PC-3 (cell line): Measurements from ENCODE around the gene LSP1. TPM values are rescaled to one million over a fixed set of nuclear protein-coding genes. Genes with fewer than 3 reads are reported as not detected.

Experiments
- ATAC-seq: fragments of 200-7000 bp; cut with Tn5 transposase; 2 replicates; pipeline ENCODE4 v1.9.1; 2020; ENCODE audit warnings: mild to moderate bottlenecking, moderate library complexity
- BruUV-seq: library from RNA; stranded (reverse); fragments of 400-500 nt; replicated peaks from 2 replicates; lab custom pipeline; 2021; lab: Mats Ljungman, UMichigan
- CTCF ChIA-PET: fragments of 300-600 bp; sonication (Branson Sonifier 250); formaldehyde crosslinking; loops from one replicate; lab custom pipeline; 2022; ENCODE audit warnings: antibody characterized with exemption; lab: Charles Lee
- POLR2A ChIA-PET: fragments of 300-600 bp; sonication (Branson Sonifier 250); formaldehyde crosslinking; loops from one replicate; lab custom pipeline; 2022; ENCODE audit warnings: antibody characterized with exemption; ENCODE audit not compliant: unreplicated experiment; lab: Charles Lee
- DNase-seq: peaks from one replicate; pipeline ENCODE4 v3.0.0-alpha.2; 2015
- H2AFZ ChIP-seq: fragments of 300-600 bp; sonication (generic); 2 replicates; pipeline ENCODE4 v1.6.0; 2016; ENCODE audit warnings: antibody characterized with exemption, low read length
- H3F3A ChIP-seq: fragments of 300-600 bp; sonication (generic); one replicate; pipeline ENCODE4 v1.6.0; 2017; ENCODE audit warnings: antibody characterized with exemption, low read length, control low read depth, mild to moderate bottlenecking; ENCODE audit not compliant: unreplicated experiment
- H3K27ac ChIP-seq: fragments of 300-600 bp; sonication (generic); 2 replicates; pipeline ENCODE4 v1.5.1; 2016; ENCODE audit warnings: mild to moderate bottlenecking, low read length
- H3K27me3 ChIP-seq: fragments of 300-600 bp; sonication (generic); 2 replicates; pipeline ENCODE4 v1.6.1; 2016; ENCODE audit warnings: low read length, mixed read lengths
- H3K36me3 ChIP-seq: fragments of 300-600 bp; sonication (generic); 2 replicates; pipeline ENCODE4 v1.6.1; 2016; ENCODE audit warnings: low read depth, mixed run types, low read length, mixed read lengths
- H3K4me1 ChIP-seq: fragments of 300-600 bp; sonication (generic); 2 replicates; pipeline ENCODE4 v1.5.1; 2016; ENCODE audit warnings: low read length; ENCODE audit not compliant: insufficient read depth
- H3K4me2 ChIP-seq: fragments of 300-600 bp; sonication (generic); 2 replicates; pipeline ENCODE4 v1.6.0; 2016; ENCODE audit warnings: low read length
- H3K4me3 ChIP-seq: fragments of 300-600 bp; sonication (generic); 2 replicates; pipeline ENCODE4 v1.5.1; 2016; ENCODE audit warnings: mild to moderate bottlenecking, low read length, mixed read lengths
- H3K79me2 ChIP-seq: fragments of 300-600 bp; sonication (generic); 2 replicates; pipeline ENCODE4 v1.6.1; 2017; ENCODE audit warnings: low read length, mixed read lengths
- H3K9ac ChIP-seq: fragments of 300-600 bp; sonication (generic); 2 replicates; pipeline ENCODE4 v1.6.0; 2016; ENCODE audit warnings: mild to moderate bottlenecking, low read length
- H3K9me2 ChIP-seq: fragments of 300-600 bp; sonication (generic); replicated peaks from 2 replicates; pipeline ENCODE4 v1.6.1; 2016; ENCODE audit warnings: mixed run types, low read length, mixed read lengths
- H3K9me3 ChIP-seq: fragments of 300-600 bp; sonication (generic); 2 replicates; pipeline ENCODE4 v1.6.1; 2016; ENCODE audit warnings: low read length, mixed read lengths
- H4K20me1 ChIP-seq: fragments of 300-600 bp; sonication (generic); 2 replicates; pipeline ENCODE4 v1.6.1; 2016; ENCODE audit warnings: low read length, mixed read lengths
- CTCF ChIP-seq: fragments of 300-600 bp; sonication (generic); conservative IDR thresholded peaks from 2 replicates; pipeline ENCODE4 v1.5.1; 2017; ENCODE audit warnings: antibody characterized with exemption, low read depth, mild to moderate bottlenecking, low read length
- EZH2 ChIP-seq: fragments of 300-600 bp; sonication (generic); IDR thresholded peaks from one replicate; pipeline ENCODE4 v1.6.1; 2017; ENCODE audit warnings: antibody characterized with exemption, mild to moderate bottlenecking, low read length; ENCODE audit not compliant: unreplicated experiment
- EZH2phosphoT487 ChIP-seq: fragments of 300-600 bp; sonication (generic); IDR thresholded peaks from 2 replicates; pipeline ENCODE4 v1.6.1; 2018; ENCODE audit warnings: mild to moderate bottlenecking, antibody characterized with exemption, low read length, borderline replicate concordance
- intact Hi-C: fragments of 100-400 bp; cut with micrococcal nuclease; formaldehyde crosslinking; loops from 2 replicates; pipeline ENCODE4 v1.9.0; 2023
- total RNA-seq: library from RNA; depleted of rRNA; stranded (reverse); fragments of >200 nt; gene quantifications from 2 replicates; pipeline ENCODE4 v1.2.3, GENCODE V29; 2014

Gene LSP1
- total RNA-seq, 1 experiment from 2014 or later = not detected

GRCh38 chr11:1839924-1840779, 12.7 kb upstream of the LSP1 start:
- no TSS peak for BruUV-seq
- CTCF ChIA-PET = interaction anchor here (0.6 kb wide), 1 partner anchor 36 kb away, joined by 10 read pairs; no protein-coding TSS in a partner anchor

GRCh38 chr11:1840780-1841480, 12.0 kb upstream of the LSP1 start:
- no peaks in the 10 kb centered on the region for H3K36me3 ChIP-seq
- no peaks in the 10 kb centered on the region for H3K9me3 ChIP-seq
- ChIA-PET POLR2A (no interaction called here), CTCF (no interaction called here)
- ATAC-seq (no peak), DNase-seq (no peak)
- H3K27ac ChIP-seq = no peak overlapping the region
- H3F3A ChIP-seq = no peaks in the 10 kb centered on the region
- no peaks in the 10 kb centered on the region for H3K9me2 ChIP-seq
- no peak overlapping the region for H3K4me2 ChIP-seq
- no peak overlapping the region for H3K9ac ChIP-seq
- H3K27me3 ChIP-seq = no peaks in the 10 kb centered on the region
- intact Hi-C loops = no loop called here
- no peak overlapping the region for H2AFZ ChIP-seq
- H3K4me1 ChIP-seq = no peaks in the 10 kb centered on the region
- H4K20me1 ChIP-seq = no peaks in the 10 kb centered on the region
- TF ChIP-seq EZH2 = no peak
- TF ChIP-seq CTCF = no peak
- TF ChIP-seq EZH2phosphoT487 = no peak
- H3K79me2 ChIP-seq = no peaks in the 10 kb centered on the region
- no peak overlapping the region for H3K4me3 ChIP-seq
- BruUV-seq = no TSS peak

More at GRCh38 chr11:1839924-1840779, 12.7 kb upstream of the LSP1 start:
- Histone ChIP-seq H3K4me2 (no peak overlapping the region), H4K20me1 (no peaks in the 10 kb centered on the region), H3K9me2 (no peaks in the 10 kb centered on the region), H3K79me2 (no peaks in the 10 kb centered on the region), H3K4me3 (no peak overlapping the region), H3K27ac (no peak overlapping the region), H3K9me3 (no peaks in the 10 kb centered on the region), H3F3A (no peaks in the 10 kb centered on the region), H3K4me1 (no peaks in the 10 kb centered on the region), H3K27me3 (no peaks in the 10 kb centered on the region), H3K36me3 (no peaks in the 10 kb centered on the region), H3K9ac (no peak overlapping the region), H2AFZ (no peak overlapping the region)
- DNase-seq (no peak), ATAC-seq (no peak)
- POLR2A ChIA-PET = no interaction called here
- intact Hi-C loops = loop anchor here (10.0 kb wide), 1 partner anchor 315 kb away; no protein-coding TSS in a partner anchor
- TF ChIP-seq EZH2phosphoT487 (no peak), CTCF (no peak), EZH2 (no peak)
